Left kidney (tissue), 2 donors: ENCODE measurements around the gene HACD3. TPM values are rescaled to one million over a fixed set of nuclear protein-coding genes. Genes with fewer than 3 reads are reported as not detected.
"Not testable (repeated sequence)": the region's sequence is repeated elsewhere in the genome, so short reads cannot be mapped to it uniquely, and the experiment has no call there.

ENCODE experiments used
- DNase-seq: peaks from one replicate; pipeline ENCODE4 v3.0.0-alpha.2; 2013
- polyA plus RNA-seq: library from polyadenylated mRNA; unstranded; fragments of 120-200 nt; gene quantifications from one replicate; pipeline ENCODE4 v1.2.1, GENCODE V29; 2013; ENCODE audit not compliant: insufficient read length

HACD3 gene
- polyA plus RNA-seq, 1 donor = 188 TPM

DNA sequence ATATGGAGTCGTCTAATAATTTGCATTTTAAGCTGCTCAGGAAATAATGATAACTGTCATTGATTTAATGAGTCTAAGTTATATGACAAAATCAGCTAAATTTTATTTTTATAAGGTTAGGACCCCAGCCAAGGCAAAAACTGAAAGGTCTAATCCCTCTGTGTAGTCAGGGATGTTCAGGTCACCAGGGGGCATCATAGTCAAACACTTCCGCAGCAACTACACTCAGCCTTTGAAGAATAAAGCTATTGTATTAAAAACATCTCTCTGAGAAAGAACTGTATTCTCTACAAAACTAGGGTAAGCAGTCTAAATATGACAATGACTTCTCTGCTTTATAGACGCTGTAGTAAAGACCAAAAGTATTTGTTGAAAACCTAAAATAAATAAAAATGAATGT, 65.7 kb downstream of the HACD3 start:
- no peak for DNase-seq

DNA sequence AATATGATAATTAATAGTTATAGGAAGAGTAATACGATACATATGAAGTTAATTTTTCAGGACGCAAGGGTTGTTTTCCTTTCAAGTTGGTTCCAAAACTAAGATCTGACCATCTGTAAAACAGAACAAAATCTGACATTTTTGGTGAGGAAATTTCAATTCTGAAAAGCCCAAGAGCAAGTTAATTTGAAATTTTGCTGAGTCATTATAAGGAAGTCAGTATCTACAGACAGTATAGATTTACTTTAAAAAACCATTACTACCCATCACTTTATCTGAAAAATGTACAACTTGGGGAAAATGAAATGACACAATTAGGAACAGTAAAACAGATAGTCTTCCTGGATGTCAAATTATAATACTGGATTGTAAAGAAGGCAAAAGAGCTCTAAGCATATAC, 68.2 kb downstream of the HACD3 start:
- DNase-seq = no peak

DNA sequence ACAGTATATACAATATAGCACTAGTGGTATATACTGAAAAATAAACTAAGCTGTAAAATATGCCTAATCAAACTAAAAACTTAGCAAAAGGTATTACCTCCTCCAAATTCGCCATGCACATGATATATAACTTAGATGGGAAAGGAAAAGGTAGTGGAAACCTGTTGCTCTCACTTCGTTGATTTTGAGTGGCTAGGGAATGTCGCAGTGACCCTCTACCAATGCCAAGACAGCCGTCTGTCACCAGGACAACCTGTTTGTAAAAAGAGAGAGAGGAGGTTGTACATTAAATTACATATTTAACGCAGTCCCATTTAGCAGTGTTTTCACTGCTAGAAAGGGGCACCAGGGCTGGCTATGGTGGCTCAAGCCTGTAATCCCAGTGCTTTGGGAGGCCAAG, 69.4 kb downstream of the HACD3 start:
- DNase-seq = no peak

DNA sequence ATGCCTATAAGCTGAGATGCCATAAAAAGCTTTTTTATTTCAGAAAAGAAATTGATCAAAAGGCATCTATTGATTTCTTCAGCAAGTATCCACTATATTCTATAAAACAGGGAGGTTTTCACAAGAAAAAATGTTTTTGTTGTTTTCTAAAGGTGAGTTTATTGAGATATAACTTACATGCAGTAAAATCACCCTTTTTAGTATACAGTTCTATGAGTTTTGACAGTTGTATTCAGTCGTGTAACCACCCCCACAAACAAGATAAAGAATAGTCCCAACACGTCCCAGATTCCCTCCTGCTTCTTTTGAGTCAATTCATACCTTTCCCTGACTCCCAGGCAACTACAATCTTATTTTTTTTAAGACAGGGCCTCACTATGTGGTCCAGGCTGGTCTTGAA, 72.9 kb downstream of the HACD3 start:
- no peak for DNase-seq

DNA sequence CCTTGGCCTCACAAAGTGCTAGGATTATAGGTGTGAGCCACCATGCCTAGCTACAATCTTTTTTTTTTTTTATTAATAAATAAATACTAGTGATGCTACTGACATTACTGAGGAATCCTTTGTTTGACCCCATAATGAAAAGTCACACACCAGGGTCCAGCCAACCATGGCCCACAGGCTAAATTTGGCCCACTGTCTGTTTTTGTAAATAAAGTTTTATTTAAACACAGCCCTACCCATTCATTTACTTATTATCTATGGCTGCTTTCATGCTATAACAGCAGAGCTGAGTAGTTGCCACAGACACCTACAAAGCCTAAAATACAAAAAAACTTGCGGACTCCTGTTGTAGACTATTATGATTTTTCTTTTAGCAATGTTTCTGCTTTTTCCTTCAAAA, 73.3 kb downstream of the HACD3 start:
- no peak for DNase-seq

DNA sequence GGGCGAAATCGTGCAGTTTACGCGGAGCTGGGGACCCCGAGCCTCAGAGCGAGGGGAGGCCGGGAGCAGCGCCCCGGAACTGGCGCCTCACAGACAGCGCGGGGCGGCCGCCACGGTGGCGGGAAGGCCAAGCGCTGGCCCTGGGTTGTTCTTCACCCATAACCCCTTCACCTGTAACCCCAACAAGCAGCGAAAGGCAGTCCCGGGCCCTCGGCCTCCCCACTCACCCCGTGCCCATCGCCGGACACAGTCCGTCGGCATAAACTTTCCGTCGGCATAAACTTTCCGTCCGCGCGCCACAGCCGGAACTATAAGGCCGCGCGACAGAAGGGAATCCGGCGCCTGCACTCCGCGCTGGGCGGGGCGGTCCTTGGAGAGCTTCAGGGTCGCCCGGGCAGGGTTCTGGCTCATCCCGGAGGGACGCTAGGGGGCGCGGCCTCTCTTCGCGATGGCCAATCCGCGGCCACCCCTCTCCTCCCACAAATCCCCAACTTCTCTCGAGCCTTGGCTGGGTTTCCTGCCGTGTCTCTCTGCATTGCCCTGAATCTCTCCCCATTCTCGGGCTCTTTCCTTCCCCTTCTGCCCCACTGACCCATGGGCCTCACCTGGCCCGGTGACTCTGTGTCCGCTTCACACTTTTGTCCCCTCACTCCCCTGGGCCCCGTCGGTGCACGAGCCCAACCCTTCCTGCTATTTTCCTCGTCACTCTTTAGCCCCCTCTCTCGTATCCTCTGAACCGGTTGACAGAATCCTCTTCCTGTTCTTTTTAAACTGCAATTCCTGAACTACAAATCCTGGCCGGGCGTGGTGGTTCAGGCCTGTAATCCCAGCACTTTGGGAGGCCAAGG, 80.8 kb downstream of the HACD3 start, which contains the start of gene INTS14:
Gene INTS14 (minus strand): TSS at position 261 of the 848 bp plus-strand sequence. CDS start 3,751 bp downstream, outside the sequence.
- peak; percentile 97 for DNase-seq

DNA sequence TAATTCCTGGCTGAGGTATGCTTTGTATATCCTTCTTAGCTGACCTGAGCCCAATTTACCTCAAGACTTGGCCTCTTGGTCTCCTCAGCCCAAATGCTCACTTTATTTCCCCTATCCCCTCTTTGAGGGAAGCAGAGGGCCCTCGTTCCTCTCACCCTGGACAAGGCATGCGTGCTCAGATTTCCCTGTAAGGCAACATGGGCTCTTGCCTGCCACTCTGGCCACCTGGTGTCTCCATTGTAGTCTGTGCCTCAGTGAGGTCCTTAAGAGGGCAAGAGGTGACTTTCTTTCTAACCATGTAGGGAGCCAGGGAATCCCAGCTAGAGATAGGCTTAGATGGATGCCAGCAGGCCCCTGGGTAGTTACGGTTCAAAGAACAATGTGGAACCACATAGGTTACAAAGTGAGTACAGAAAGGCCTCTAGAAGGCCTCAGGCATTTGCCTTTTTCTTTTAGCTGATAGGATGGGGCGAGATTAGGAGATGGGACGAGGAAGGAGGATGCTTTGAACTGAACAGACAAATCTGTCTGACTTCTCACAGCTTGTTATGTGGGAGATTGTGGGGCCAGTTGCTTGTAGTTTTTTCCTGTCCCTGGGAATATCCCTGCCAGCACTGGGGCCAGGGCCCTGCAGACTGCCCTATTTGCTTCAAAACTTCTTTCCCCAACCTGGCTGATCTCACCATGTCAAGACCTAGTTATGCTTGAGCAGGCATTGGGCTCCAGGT, 81.8 kb downstream of the HACD3 start:
- DNase-seq = no peak

DNA sequence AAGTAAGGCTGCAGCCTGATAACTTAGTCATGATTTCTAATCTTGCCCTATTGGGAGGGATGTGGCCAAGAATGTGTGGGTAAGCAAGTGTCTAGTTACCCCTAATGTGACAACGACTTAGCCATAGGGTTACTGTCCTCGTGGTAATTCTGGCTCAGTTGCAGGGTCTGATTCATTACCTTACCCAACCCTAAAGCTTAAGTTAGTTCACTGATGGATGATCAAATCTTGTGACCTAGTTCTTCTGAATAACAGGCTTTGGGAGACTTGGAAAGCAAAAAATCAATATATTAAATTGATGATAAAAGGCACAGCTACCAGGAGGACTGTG, 82.3 kb downstream of the HACD3 start:
- no peak for DNase-seq

DNA sequence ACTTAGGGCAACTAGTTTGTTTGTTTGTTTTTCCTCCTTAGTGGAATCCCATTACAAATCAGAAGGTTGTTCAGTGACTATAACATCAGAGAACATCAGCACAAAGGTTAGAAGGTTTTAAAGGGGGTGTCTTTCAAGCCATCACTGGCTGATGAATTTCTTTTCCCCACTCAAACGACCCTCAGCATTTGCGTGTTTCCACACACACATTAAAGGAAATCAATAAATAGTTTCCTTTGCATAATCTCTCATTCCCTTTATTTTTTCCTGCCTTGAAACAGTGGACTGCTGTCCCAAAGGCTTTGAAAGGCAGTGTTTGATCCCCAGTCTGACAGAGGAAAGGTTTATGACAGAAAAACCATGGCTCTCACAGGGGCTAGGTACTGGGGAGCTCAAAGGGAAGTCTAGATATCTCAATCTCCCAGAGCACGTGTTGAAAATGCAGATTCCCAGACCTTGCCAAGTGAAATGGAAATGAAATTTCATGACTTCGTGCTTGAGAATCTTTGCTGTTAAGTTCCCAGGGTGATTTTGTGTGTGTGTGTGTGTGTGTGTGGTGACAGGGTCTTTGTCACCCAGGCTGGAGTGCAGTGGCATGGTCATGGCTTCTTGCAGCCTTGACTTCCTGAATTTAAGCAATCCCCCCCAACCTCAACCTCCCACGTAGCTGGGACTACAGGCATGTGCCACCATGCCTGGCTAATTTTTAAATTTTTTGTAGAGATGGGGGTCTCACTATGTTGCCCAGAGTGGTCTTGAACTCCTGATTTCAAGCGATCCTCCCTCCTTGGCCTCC, 82.9 kb downstream of the HACD3 start:
- no peak for DNase-seq

DNA sequence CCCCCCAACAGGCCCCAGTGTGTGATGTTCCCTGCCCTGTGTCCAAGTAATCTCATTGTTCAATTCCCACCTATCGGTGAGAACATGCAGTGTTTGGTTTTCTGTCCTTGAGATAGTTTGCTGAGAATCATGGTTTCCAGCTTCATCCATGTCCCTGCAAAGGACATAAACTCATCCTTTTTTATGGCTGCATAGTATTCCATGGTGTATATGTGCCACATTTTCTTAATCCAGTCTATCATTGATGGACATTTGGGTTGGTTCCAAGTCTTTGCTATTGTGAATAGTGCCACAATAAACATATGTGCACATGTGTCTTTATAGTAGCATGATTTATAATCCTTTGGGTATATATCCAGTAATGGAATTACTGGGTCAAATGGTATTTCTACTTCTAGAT, 85.6 kb downstream of the HACD3 start:
- not testable (repeated sequence) for DNase-seq

DNA sequence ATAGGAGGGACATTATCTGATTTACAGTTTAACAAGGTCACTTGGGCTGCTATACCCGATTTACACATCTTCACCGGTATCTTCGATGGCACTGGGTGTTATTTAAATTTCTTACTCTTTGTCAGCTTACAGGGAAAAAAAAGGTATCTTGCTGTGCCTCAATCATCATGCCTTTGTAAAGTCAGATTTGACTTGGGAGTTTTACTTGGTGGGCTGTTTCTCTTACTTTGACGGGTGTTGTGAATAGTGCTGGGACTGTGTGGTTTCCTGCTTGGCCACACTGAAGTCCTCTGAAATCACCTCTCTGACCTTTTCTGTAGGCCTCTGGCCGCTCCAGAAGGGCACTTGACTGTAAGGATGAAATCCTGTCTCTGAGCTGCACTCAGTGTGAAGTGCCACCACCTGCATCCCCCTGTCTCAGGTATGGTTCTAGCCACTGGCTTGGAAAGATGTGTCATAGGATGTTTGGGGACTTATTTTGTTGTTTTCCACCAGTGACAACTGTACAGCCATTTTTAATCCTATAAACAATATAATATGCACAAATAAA, 88.4 kb downstream of the HACD3 start:
- no peak for DNase-seq

DNA sequence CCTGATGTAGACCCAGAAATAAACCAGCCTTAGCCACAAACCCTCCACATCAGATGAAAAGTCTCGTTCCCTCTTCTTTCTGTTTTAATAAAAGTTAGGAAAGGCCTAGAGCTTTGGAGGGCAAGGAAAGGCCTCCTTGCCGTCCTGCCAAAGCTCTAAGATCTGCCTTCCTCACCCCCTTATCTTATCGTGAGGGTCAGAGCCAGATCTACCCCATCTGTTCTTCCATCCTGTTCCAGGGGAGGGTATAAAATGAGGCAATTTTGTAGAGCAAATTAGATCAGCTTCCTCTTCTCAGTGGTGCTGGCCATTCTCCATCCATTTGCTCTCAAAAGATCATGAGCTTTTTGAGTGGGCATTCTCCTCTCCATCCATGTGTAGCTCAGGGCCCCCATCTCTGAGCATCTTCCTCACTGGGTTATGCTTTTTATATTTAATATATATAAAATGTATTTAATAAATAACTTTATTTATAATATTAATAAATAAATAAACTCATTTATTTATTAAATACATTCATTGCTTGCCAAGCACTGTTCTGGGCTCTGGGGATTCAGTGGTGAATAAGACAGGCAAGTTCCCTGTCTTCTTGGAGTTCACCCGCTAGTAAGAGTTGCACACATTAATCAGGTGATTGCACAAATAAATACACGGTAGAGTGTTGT, 89.5 kb downstream of the HACD3 start:
- DNase-seq = no peak

DNA sequence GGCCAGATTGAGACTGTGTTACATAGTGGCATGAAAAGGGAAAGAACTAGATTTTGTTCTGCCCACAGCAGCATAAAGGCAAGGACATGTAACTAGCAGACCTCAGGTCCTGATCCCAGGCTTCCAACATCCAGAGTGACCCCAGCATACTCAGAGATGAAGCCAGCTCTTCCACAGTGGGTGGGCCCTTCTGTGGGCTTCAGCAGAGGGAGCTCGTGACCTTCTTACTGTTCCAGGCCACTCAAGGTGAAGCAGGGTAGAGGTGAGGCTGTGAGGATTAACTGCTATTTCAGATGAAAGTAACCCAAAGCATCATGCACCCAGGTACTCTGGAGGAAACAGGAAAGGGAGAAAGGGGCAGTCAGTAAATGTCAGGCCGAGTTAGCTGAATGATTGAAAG, 90.6 kb downstream of the HACD3 start:
- no peak for DNase-seq

DNA sequence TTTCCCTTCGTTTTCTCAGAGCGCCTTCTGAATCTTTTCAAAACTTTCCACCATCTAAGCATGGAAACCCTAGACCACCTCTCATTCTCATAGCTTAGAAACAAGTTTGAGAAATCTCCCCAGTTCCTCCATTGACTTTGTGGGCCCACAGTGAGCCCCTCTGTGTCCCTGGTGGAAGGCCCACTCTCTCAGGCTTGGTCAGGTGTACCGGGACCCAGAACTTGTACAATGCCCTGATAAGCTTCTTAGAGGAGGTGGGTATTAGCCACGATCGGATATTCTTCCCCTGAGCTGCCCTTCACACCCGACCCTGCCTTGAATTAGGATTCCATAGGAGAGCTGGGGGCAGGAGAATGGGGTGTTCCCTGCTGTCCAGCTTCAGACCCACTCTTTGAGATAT, 91.4 kb downstream of the HACD3 start, which contains the start of gene SLC24A1:
Gene SLC24A1 (plus strand): TSS at position 301 of the 400 bp plus-strand sequence. CDS start 2,143 bp downstream, outside the sequence.
- DNase-seq = no peak

DNA sequence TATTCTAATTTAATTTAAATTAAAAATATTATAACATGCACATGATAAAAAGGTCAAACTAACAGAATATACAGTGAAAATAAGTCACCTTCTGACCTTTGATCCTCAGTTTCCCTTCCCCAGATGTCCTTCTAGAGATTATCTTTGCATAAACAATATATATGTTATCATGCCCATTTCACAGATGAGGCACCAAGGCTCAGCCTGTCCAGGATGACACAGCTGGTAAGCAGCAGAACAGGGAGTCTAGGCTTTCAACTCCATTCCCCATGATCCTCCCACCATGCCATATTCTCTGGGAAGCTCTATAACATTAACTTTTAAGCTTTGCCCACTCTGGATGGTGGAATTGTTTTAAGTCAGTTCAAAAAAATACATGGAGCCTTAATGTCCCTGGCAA, 92.8 kb downstream of the HACD3 start:
- no peak for DNase-seq

DNA sequence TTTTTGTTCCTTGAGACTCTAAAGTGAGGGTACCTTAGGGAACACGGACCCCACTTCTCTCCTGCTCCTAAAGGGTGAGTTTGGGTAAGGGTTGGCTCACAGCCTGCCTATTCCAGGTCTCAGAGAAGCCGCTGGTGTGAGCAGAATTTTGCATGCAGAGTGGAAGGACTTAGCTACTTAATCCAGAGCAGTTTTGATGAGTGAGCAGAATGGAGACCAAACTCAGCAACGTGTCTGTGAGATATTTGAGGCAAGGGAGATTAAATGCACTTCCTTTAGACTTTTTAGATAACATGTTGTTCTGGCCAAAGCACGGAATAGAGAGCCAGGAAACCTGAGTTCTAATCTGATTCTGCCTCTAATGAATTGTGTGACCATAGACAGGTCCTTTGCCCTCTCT, 96.6 kb downstream of the HACD3 start:
- no peak for DNase-seq

Other genes with a start within 250 kb of the HACD3 start
- gene PARP16, start 243.6 kb upstream of the HACD3 start, polyA plus RNA-seq = 17.9 TPM
- gene RNU5A-1, start 234.4 kb upstream of the HACD3 start, polyA plus RNA-seq = not detected
- gene RNU5B-1, start 225.8 kb upstream of the HACD3 start, polyA plus RNA-seq = not detected
- gene IGDCC3, start 152.5 kb upstream of the HACD3 start, polyA plus RNA-seq = 8.1 TPM
- gene IGDCC4, start 107.5 kb upstream of the HACD3 start, polyA plus RNA-seq = 13.2 TPM
- 40.1 TPM for gene DPP8, start 12.8 kb upstream of the HACD3 start, polyA plus RNA-seq
- 58.6 TPM for gene INTS14, start 80.7 kb downstream of the HACD3 start, polyA plus RNA-seq
- 25.9 TPM for gene SLC24A1, start 91.5 kb downstream of the HACD3 start, polyA plus RNA-seq